ENCODE results near the gene INO80B. TPM values are rescaled to one million over a fixed set of nuclear protein-coding genes. Genes with fewer than 3 reads are reported as not detected.

Gene INO80B
- total and polyA plus RNA-seq, 9 of the 15 experiments (the other 6 are each of a cell fraction or from before 2014, with no cell fraction given): 0.41 to 22.6 (median 9.0) TPM

- TF ChIP-seq ZNF511 (CRISPR knock-in tag; IDR thresholded peaks at IDR 0.05) (no peak), ZBTB9 (CRISPR knock-in tag; IDR thresholded peaks at IDR 0.05) (no peak), SMAD1 (IDR thresholded peaks at IDR 0.05; ENCODE audit: low read depth, low read length, partially characterized antibody) (peak; percentile 80), KLF1 (tag; IDR thresholded peaks at IDR 0.05) (no peak), NFIC (IDR thresholded peaks at IDR 0.05) (peak; percentile 99), GABPB1 (CRISPR knock-in tag; IDR thresholded peaks at IDR 0.05) (no peak), MGA (IDR thresholded peaks at IDR 0.05) (no peak)
These were observed 42.3 kb downstream of the INO80B start (continued) for GRCh38 chr2:74496997-74497776.

All from K562 (cell line).